SJSA1 (cell line): ENCODE data around the gene FBN2. TPM values are rescaled to one million over a fixed set of nuclear protein-coding genes. Genes with fewer than 3 reads are reported as not detected.

Source experiments
- DNase-seq, 2 experiments: peaks; one replicate each; pipeline ENCODE4 v3.0.0-alpha.2; 2015 to 2020; ENCODE audit warnings: low spot score in 2 of 2, low read depth in 1 of 2
- H3K27ac ChIP-seq: fragments of 250-450 bp; sonication (Bioruptor Pico); 2 replicates; pipeline ENCODE4 v1.5.1; 2020; ENCODE audit warnings: mild to moderate bottlenecking, moderate library complexity
- H3K27me3 ChIP-seq: fragments of 250-450 bp; sonication (Bioruptor Pico); replicated peaks from 2 replicates; pipeline ENCODE4 v1.5.1; 2020; ENCODE audit warnings: mild to moderate bottlenecking, moderate library complexity
- H3K36me3 ChIP-seq: fragments of 250-450 bp; sonication (Bioruptor Pico); 2 replicates; pipeline ENCODE4 v1.5.1; 2020; ENCODE audit warnings: mild to moderate bottlenecking
- H3K4me1 ChIP-seq: fragments of 250-450 bp; sonication (Bioruptor Pico); replicated peaks from 2 replicates; pipeline ENCODE4 v1.6.1; 2021; ENCODE audit warnings: mild to moderate bottlenecking
- H3K4me3 ChIP-seq: fragments of 250-450 bp; sonication (Bioruptor Pico); 2 replicates; pipeline ENCODE4 v1.5.1; 2020; ENCODE audit warnings: mild to moderate bottlenecking
- H3K9me3 ChIP-seq: fragments of 250-450 bp; sonication (Bioruptor Pico); replicated peaks from 2 replicates; pipeline ENCODE4 v1.5.1; 2020; ENCODE audit warnings: mild to moderate bottlenecking
- total RNA-seq: library from RNA; depleted of rRNA; stranded (reverse); fragments of >200 nt; shearing (Covaris generic); gene quantifications from 2 replicates; pipeline ENCODE4 v1.2.3, GENCODE V29; 2014

The FBN2 gene
- total RNA-seq, 1 experiment from 2014 or later = 18.5 TPM

DNA sequence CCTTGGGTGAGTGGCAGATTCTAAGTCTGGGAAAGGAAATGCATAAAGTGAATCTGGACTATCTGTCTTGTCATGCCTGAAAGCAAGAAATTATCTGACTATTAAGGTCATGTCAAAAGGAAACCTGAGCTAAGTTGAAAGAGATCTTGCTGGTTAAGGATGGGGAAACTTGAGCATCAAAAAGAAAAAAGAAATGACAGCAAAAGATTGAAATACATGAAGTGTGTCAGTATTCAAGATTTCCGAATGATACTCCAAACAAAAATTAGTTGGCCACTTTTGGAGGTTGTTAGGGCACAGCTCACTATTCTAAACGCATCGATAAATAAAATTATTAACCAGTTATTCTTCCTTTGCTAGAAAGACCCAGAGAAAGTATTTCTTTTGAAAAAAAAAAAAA lies 3.3 kb upstream of the FBN2 start:
- Histone ChIP-seq H3K4me3 (no peak overlapping the region), H3K4me1 (peaks cover 25% of the 10 kb centered on the region), H3K27me3 (peaks cover 32% of the 10 kb centered on the region), H3K36me3 (no peaks in the 10 kb centered on the region), H3K9me3 (no peaks in the 10 kb centered on the region), H3K27ac (no peak overlapping the region)
- DNase-seq = no peak

DNA sequence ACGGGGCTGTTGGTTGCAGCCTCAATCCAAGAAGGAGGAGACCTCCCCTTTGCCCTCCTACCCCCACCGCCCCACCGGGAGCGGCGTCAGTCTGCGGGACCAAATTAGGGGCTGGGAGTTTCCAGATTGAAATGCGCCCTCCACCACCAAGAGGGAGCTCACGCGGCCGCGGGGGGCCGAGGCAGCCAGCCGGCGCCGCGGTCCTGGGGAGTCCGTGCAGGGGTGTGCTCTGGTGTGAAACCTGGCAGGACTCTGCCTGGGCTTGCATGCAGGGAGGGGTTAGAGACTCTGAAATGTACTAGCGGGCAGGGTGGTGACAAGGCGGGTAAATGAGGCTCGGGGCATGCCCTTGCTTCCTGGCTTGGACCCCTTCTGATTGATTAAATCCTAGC lies 989 bp upstream of the FBN2 start:
- Histone ChIP-seq H3K27me3 (peaks cover 44% of the 10 kb centered on the region), H3K4me1 (peaks cover 25% of the 10 kb centered on the region), H3K36me3 (no peaks in the 10 kb centered on the region), H3K4me3 (peak overlapping the region; percentile 42), H3K27ac (no peak overlapping the region), H3K9me3 (no peaks in the 10 kb centered on the region)
- peak; percentile 20 to 53 for DNase-seq

GRCh38 chr5:128538250-128539037 lies 399 bp upstream of the FBN2 start:
- peak; percentile 26 to 83 for DNase-seq
- H3K27me3 ChIP-seq = peaks cover 44% of the 10 kb centered on the region
- no peak overlapping the region for H3K27ac ChIP-seq
- peaks cover 25% of the 10 kb centered on the region for H3K4me1 ChIP-seq
- no peaks in the 10 kb centered on the region for H3K9me3 ChIP-seq
- H3K4me3 ChIP-seq = peak overlapping the region; percentile 42
- no peaks in the 10 kb centered on the region for H3K36me3 ChIP-seq

DNA sequence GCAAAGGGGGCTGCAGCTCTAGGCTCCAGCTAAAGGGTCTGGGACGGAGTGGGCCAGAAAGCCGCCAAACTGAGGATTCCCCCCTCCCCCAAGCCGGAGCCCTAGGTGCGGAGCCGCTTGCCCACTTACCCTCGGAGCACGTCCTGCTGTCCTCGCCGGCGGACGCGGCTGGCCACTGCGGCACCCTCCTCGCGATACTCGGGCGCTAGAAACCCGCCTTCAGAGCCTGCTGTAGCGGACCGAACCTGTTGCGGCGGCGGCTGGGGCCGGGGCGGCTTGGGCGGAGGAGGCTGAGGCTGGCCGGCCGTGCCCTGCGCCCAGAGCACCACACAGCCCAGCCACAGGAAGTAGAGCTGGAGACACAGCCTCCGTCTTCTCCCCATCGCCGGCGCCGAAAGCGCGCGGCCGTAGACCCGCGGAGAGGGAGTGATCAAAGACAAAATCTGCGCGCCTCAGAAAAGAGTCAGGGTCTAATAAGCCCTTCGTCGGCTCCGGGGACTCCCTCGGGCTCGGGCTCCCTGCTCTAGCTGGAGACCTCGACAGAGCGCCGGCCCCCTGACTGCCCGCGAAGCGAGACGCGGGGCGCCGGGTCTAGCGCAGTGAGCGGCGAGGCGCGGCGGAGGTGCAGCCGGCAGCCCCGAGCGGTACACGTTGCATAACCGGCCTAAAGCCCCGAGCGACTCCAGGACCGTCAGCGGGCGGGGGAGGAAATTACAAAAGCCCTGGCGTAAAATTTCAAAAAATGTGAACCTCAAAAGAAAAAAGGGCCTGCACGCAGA lies 635 bp downstream of the FBN2 start:
- Histone ChIP-seq H3K4me1 (peaks cover 25% of the 10 kb centered on the region), H3K27me3 (peaks cover 44% of the 10 kb centered on the region), H3K36me3 (no peaks in the 10 kb centered on the region), H3K27ac (no peak overlapping the region), H3K4me3 (peak overlapping the region; percentile 42), H3K9me3 (no peaks in the 10 kb centered on the region)
- DNase-seq = peak; percentile 57 to 64

DNA sequence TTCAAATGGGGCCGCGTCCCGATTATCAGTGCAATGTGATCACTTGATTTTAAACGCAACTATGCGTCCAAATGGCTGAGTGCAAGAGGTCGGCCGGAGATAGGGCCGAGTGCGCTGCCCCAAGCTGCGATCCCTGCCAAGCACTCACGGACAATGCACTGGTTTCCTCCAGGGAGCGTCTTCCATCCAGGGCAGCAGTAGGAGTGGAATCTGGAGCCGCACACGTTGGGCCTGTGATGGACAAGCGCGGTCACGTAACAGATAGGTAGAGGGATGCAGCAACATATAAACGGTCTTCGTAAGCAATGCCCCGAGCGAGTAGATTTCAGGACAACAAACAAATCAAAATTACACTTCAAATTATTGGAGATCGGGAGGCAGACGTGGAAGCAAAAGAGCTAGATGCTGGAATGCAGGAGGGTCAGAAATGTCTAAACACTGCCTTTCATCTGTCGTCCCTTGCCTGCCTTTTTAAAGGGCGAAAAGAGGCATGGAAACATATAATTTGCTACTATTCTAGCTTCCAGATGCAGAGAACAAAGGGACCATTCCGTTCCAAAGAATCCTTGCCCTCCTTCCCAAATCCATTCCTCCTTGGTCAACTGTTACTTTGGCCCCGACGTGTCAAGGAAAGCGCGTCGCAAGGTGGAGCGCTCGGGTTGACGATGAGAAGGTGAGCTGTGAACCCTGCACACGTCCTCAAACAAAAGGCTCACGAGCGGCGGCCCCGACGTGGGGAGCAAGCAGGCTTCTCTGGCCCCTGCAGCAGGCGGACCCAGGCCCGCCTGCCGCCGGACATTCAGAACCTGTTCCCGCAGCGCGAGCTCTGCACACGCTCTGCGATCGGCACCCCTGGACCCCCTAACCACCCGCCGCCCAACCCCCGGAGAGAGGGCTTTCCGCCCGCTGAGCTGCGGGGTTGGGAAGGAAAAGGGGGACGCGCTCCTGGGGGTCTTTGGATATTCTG lies 1.5 kb downstream of the FBN2 start:
- Histone ChIP-seq H3K4me1 (peaks cover 25% of the 10 kb centered on the region), H3K36me3 (no peaks in the 10 kb centered on the region), H3K9me3 (no peaks in the 10 kb centered on the region), H3K27ac (no peak overlapping the region), H3K27me3 (peaks cover 44% of the 10 kb centered on the region), H3K4me3 (peak overlapping the region; percentile 42)
- peak in 1 of 2 experiments; percentile 11 for DNase-seq

DNA sequence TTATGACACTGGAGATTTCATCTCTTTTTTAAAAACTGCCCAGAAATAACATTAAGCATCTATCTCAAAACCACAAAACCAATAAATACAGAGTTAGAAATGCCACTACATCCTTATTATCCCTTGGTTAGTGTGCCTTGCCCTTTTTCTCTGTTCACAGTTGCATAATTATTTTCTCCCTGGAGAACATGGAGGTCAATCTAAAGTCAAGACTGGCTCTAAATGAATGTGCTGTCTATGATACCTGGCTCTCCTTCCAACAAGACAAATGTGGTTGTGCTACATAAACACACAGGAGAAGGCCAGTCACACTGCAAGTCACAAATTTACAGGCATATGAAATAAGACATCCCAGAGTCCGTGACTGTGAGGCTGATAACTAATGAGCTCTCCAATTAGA lies 2.8 kb downstream of the FBN2 start:
- Histone ChIP-seq H3K27ac (no peak overlapping the region), H3K27me3 (peaks cover 44% of the 10 kb centered on the region), H3K36me3 (no peaks in the 10 kb centered on the region), H3K9me3 (no peaks in the 10 kb centered on the region), H3K4me3 (no peak overlapping the region), H3K4me1 (peaks cover 25% of the 10 kb centered on the region)
- no peak for DNase-seq

DNA sequence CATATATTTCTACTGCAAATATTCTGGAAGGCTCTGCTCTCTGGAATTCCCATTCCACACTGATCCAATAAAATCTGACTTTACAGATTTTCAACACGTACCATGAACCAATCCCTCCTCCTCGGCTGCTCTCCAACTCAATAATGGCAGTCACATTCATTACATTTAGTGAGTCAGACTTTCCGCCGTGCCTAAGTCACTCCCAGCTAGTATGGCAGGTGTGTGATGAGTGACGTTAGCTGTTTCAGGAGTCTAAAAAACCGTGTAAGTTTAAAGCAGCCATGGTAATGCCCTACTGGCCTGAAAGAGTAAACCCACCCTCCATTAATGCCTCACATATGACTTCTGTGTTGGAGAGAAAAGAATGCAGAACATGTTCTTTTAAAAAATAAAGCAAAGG lies 3.3 kb downstream of the FBN2 start:
- peaks cover 25% of the 10 kb centered on the region for H3K4me1 ChIP-seq
- H3K27ac ChIP-seq = no peak overlapping the region
- no peaks in the 10 kb centered on the region for H3K9me3 ChIP-seq
- H3K27me3 ChIP-seq = peaks cover 44% of the 10 kb centered on the region
- no peak for DNase-seq
- H3K4me3 ChIP-seq = no peak overlapping the region
- no peaks in the 10 kb centered on the region for H3K36me3 ChIP-seq

- Histone ChIP-seq H3K4me1 (peaks cover 12% of the 10 kb centered on the region), H3K36me3 (no peaks in the 10 kb centered on the region), H3K27me3 (peaks cover 27% of the 10 kb centered on the region), H3K4me3 (no peak overlapping the region), H3K27ac (no peak overlapping the region), H3K9me3 (no peaks in the 10 kb centered on the region)
- no peak for DNase-seq
Measured at GRCh38 chr5:128532776-128533175, 5.3 kb downstream of the FBN2 start.

GRCh38 chr5:128532127-128532526 lies 5.9 kb downstream of the FBN2 start:
- H3K36me3 ChIP-seq = no peaks in the 10 kb centered on the region
- DNase-seq = no peak
- peaks cover 5% of the 10 kb centered on the region for H3K4me1 ChIP-seq
- H3K4me3 ChIP-seq = no peak overlapping the region
- H3K9me3 ChIP-seq = no peaks in the 10 kb centered on the region
- no peak overlapping the region for H3K27ac ChIP-seq
- peaks cover 20% of the 10 kb centered on the region for H3K27me3 ChIP-seq

DNA sequence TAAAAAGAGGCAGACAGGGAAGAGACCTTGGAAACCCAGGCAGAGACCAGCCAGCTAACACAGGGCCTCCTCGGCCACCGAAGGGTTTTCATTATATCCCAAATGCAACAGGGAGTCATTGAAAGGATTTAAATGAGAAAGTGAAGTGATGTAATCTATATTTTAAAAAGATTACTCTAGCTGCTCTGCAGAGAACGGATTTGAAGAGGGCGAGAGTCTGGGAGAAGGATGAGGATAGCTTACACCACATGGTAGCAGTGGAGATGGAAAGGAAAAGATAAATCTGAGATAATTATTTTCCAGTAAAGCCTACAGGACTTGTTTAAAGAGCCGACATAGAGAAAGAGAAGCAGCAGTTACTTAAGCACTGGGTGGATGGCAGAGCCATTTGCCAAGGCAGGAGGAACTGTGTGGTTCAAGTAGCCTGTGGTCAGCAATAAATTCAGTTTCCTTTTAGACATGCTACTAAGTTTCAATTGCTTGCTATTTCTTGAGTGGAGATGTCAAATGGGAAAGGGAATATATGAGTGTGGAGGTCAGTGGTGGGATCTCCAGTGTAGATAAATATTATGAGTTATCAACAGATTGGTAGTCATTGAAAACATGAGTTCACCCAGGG lies 9.3 kb downstream of the FBN2 start:
- Histone ChIP-seq H3K9me3 (no peaks in the 10 kb centered on the region), H3K36me3 (no peaks in the 10 kb centered on the region), H3K27ac (no peak overlapping the region), H3K27me3 (no peaks in the 10 kb centered on the region), H3K4me3 (no peak overlapping the region), H3K4me1 (no peaks in the 10 kb centered on the region)
- no peak for DNase-seq

DNA sequence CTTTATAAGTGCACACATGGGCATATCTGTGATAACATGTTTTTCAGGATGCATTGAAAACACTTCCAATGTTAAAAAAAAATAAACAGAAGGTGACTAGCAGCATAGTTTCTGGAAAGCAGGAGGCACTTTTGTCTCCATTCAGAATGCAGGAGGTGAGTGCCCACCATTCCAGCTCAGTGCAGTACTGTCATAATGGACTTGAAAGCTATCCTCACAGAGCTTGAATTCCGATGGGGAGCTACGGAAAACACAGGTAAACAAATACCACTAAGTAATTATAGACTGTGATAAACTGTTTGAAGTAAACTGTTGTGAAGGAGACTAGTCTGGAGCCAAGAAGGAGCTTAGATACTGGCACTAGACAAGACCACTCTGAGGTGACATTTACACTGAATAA lies 9.9 kb downstream of the FBN2 start:
- no peaks in the 10 kb centered on the region for H3K9me3 ChIP-seq
- no peak overlapping the region for H3K27ac ChIP-seq
- H3K4me3 ChIP-seq = no peak overlapping the region
- H3K27me3 ChIP-seq = no peaks in the 10 kb centered on the region
- no peak for DNase-seq
- no peaks in the 10 kb centered on the region for H3K4me1 ChIP-seq
- no peaks in the 10 kb centered on the region for H3K36me3 ChIP-seq

GRCh38 chr5:128527077-128527476 lies 11.0 kb downstream of the FBN2 start:
- DNase-seq = no peak
- no peaks in the 10 kb centered on the region for H3K4me1 ChIP-seq

DNA sequence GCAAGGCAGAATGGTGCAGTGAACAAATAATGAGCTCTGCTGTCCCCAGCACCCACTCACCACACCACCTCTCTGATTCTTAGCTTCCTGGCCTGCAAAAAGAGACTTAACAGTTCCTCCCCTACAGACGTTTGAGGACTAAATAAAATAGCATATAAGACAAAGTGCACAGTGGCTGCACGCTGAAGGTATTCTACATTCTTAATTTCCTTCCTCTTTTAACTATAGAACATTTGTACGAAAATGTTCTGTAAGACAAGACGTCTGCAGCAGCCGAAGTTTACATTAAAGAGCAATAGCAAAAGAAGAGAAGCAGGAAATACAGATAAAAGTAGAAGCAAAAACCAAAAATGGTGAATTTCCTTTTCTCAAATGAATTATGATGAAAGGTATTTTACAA lies 15.7 kb downstream of the FBN2 start:
- H3K36me3 ChIP-seq = no peaks in the 10 kb centered on the region
- no peak for DNase-seq
- H3K9me3 ChIP-seq = no peaks in the 10 kb centered on the region
- H3K27me3 ChIP-seq = no peaks in the 10 kb centered on the region
- H3K4me3 ChIP-seq = no peak overlapping the region
- H3K4me1 ChIP-seq = no peaks in the 10 kb centered on the region
- H3K27ac ChIP-seq = no peak overlapping the region

More at GRCh38 chr5:128527077-128527476, 11.0 kb downstream of the FBN2 start:
- no peak overlapping the region for H3K27ac ChIP-seq
- H3K36me3 ChIP-seq = no peaks in the 10 kb centered on the region
- no peaks in the 10 kb centered on the region for H3K9me3 ChIP-seq
- H3K4me3 ChIP-seq = no peak overlapping the region
- no peaks in the 10 kb centered on the region for H3K27me3 ChIP-seq
